ENCODE measurements around the gene SNRNP200. TPM values are rescaled to one million over a fixed set of nuclear protein-coding genes. Genes with fewer than 3 reads are reported as not detected.

Gene SNRNP200
- total RNA-seq, 2 experiments from 2014 or later, result 79.3 to 216 TPM

GRCh38 chr2:96264086-96264485, 41.3 kb downstream of the SNRNP200 start:
- TF ChIP-seq, protein P1, sequence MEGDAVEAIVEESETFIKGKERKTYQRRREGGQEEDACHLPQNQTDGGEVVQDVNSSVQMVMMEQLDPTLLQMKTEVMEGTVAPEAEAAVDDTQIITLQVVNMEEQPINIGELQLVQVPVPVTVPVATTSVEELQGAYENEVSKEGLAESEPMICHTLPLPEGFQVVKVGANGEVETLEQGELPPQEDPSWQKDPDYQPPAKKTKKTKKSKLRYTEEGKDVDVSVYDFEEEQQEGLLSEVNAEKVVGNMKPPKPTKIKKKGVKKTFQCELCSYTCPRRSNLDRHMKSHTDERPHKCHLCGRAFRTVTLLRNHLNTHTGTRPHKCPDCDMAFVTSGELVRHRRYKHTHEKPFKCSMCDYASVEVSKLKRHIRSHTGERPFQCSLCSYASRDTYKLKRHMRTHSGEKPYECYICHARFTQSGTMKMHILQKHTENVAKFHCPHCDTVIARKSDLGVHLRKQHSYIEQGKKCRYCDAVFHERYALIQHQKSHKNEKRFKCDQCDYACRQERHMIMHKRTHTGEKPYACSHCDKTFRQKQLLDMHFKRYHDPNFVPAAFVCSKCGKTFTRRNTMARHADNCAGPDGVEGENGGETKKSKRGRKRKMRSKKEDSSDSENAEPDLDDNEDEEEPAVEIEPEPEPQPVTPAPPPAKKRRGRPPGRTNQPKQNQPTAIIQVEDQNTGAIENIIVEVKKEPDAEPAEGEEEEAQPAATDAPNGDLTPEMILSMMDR (conservative IDR thresholded peaks at IDR 0.05; ENCODE audit: low read length), result no peak
- TF ChIP-seq EZH2phosphoT487 (IDR thresholded peaks at IDR 0.05; ENCODE audit: borderline replicate concordance, low read depth, low read length), result no peak
- H3K4me1 ChIP-seq (ENCODE audit: insufficient read depth, low read length, poor library complexity, severe bottlenecking), result peaks cover 38% of the 10 kb centered on the region
- H3K4me2 ChIP-seq (ENCODE audit: low read length), result peak overlapping the region; percentile 99
- DNase-seq (ENCODE audit: low spot score), result no peak
- H3K4me3 ChIP-seq (ENCODE audit: low read depth, low read length, poor library complexity, severe bottlenecking), result peak overlapping the region; percentile 79
- H3K79me2 ChIP-seq (ENCODE audit: insufficient read depth, low read depth, low read length), result peaks cover 51% of the 10 kb centered on the region
- CTCF ChIA-PET (ENCODE audit: unreplicated experiment), result interaction anchor here (0.6 to 1.2 kb wide), 3 partner anchors 23 to 56 kb away, joined by 3 to 5 read pairs (median 3); partner anchors contain the start of gene STARD7
- H2AFZ ChIP-seq (ENCODE audit: low read length), result no peak overlapping the region
- H3K36me3 ChIP-seq (ENCODE audit: insufficient read depth, low read length), result peaks cover 60% of the 10 kb centered on the region
- peaks cover 13% of the 10 kb centered on the region for H4K20me1 ChIP-seq (ENCODE audit: insufficient read depth, low read length)
- H3K27ac ChIP-seq (ENCODE audit: low read depth, low read length, poor library complexity, severe bottlenecking), result peak overlapping the region; percentile 62
- H3K9me3 ChIP-seq (ENCODE audit: low read length), result no peaks in the 10 kb centered on the region
- intact Hi-C loops (cut with micrococcal nuclease; ENCODE audit: unreplicated experiment), result loop anchor here (10.0 kb wide), 1 partner anchor 241 kb away; the partner anchor contains the start of gene NEURL3
- no peaks in the 10 kb centered on the region for H3K9me2 ChIP-seq (ENCODE audit: insufficient read depth, low read length)
- POLR2A ChIA-PET, result interaction anchor here (0.6 to 1.1 kb wide), 8 partner anchors 10 to 70 kb away, joined by 3 to 8 read pairs (median 4); partner anchors contain the start of gene STARD7
- no TSS peak for BruUV-seq (replicated peaks)

DNA sequence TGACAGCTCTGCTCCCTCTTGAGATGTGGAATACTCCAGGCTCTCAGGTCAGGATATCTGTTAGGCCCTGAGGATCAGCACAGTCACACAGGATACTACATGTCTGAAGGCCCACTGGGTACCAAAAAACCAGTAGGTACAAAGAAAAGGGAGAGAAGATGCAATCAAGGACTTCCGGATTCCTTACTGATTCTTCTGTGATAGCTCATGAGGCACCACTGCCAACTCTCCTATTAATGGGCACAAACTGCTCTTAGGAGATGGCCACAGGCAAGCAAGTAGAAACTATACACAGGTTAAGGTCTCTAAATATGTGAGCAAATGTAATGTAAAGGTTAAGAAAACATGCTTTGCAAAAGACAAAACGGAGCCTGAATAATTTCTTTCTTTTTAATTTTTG, 43.0 kb downstream of the SNRNP200 start:
- Histone ChIP-seq H3K4me2 (ENCODE audit: low read length) (no peak overlapping the region), H3K9me2 (ENCODE audit: insufficient read depth, low read length) (no peaks in the 10 kb centered on the region), H3K27ac (ENCODE audit: low read depth, low read length, poor library complexity, severe bottlenecking) (no peak overlapping the region), H2AFZ (ENCODE audit: low read length) (no peak overlapping the region), H4K20me1 (ENCODE audit: insufficient read depth, low read length) (peaks cover 13% of the 10 kb centered on the region), H3K9me3 (ENCODE audit: low read length) (no peaks in the 10 kb centered on the region), H3K4me1 (ENCODE audit: insufficient read depth, low read length, poor library complexity, severe bottlenecking) (peaks cover 35% of the 10 kb centered on the region), H3K4me3 (ENCODE audit: low read depth, low read length, poor library complexity, severe bottlenecking) (no peak overlapping the region), H3K79me2 (ENCODE audit: insufficient read depth, low read depth, low read length) (peaks cover 47% of the 10 kb centered on the region), H3K36me3 (ENCODE audit: insufficient read depth, low read length) (peaks cover 56% of the 10 kb centered on the region)
- TF ChIP-seq, protein P1 (conservative IDR thresholded peaks at IDR 0.05; ENCODE audit: low read length), result no peak
- no peak for TF ChIP-seq EZH2phosphoT487 (IDR thresholded peaks at IDR 0.05; ENCODE audit: borderline replicate concordance, low read depth, low read length)
- BruUV-seq (replicated peaks), result no TSS peak
- ChIA-PET POLR2A (no interaction called here), CTCF (ENCODE audit: unreplicated experiment) (no interaction called here)
- intact Hi-C loops (cut with micrococcal nuclease; ENCODE audit: unreplicated experiment), result loop anchor here (10.0 kb wide), 1 partner anchor 242 kb away; the partner anchor contains the start of gene NEURL3
- no peak for DNase-seq (ENCODE audit: low spot score)

- peaks cover 13% of the 10 kb centered on the region for H4K20me1 ChIP-seq (ENCODE audit: insufficient read depth, low read length)
- no peaks in the 10 kb centered on the region for H3K9me2 ChIP-seq (ENCODE audit: insufficient read depth, low read length)
- peaks cover 39% of the 10 kb centered on the region for H3K79me2 ChIP-seq (ENCODE audit: insufficient read depth, low read depth, low read length)
- H2AFZ ChIP-seq (ENCODE audit: low read length), result no peak overlapping the region
- ChIA-PET CTCF (ENCODE audit: unreplicated experiment) (interaction anchor here (0.6 to 1.4 kb wide), 2 partner anchors 22 to 122 kb away, joined by 3 to 5 read pairs; no protein-coding TSS in a partner anchor), POLR2A (interaction anchor here (0.5 to 1.6 kb wide), 4 partner anchors 15 to 275 kb away, joined by 3 to 5 read pairs (median 3); no protein-coding TSS in a partner anchor)
- no peak for DNase-seq (ENCODE audit: low spot score)
- peaks cover 35% of the 10 kb centered on the region for H3K4me1 ChIP-seq (ENCODE audit: insufficient read depth, low read length, poor library complexity, severe bottlenecking)
- H3K27ac ChIP-seq (ENCODE audit: low read depth, low read length, poor library complexity, severe bottlenecking), result no peak overlapping the region
- TF ChIP-seq, protein P1 (conservative IDR thresholded peaks at IDR 0.05; ENCODE audit: low read length), result no peak
- no peak for TF ChIP-seq EZH2phosphoT487 (IDR thresholded peaks at IDR 0.05; ENCODE audit: borderline replicate concordance, low read depth, low read length)
- intact Hi-C loops (cut with micrococcal nuclease; ENCODE audit: unreplicated experiment), result loop anchor here (10.0 kb wide), 1 partner anchor 243 kb away; the partner anchor contains the start of gene NEURL3
- H3K4me3 ChIP-seq (ENCODE audit: low read depth, low read length, poor library complexity, severe bottlenecking), result no peak overlapping the region
- no TSS peak for BruUV-seq (replicated peaks)
- no peaks in the 10 kb centered on the region for H3K9me3 ChIP-seq (ENCODE audit: low read length)
- peaks cover 59% of the 10 kb centered on the region for H3K36me3 ChIP-seq (ENCODE audit: insufficient read depth, low read length)
- no peak overlapping the region for H3K4me2 ChIP-seq (ENCODE audit: low read length)
Measured at GRCh38 chr2:96261328-96262003, 43.9 kb downstream of the SNRNP200 start.
